HG03565 (cell line): Measurements from ENCODE around the gene HEMK1.
A peak's percentile ranks its signal among the peaks of the same experiment; 100 is the strongest.

Source experiments
- ATAC-seq: cut with Tn5 transposase; IDR thresholded peaks from one replicate; pipeline ENCODE4 v1.9.1; 2021; ENCODE audit warnings: mild to moderate bottlenecking, moderate library complexity; ENCODE audit not compliant: unreplicated experiment

Gene HEMK1

DNA sequence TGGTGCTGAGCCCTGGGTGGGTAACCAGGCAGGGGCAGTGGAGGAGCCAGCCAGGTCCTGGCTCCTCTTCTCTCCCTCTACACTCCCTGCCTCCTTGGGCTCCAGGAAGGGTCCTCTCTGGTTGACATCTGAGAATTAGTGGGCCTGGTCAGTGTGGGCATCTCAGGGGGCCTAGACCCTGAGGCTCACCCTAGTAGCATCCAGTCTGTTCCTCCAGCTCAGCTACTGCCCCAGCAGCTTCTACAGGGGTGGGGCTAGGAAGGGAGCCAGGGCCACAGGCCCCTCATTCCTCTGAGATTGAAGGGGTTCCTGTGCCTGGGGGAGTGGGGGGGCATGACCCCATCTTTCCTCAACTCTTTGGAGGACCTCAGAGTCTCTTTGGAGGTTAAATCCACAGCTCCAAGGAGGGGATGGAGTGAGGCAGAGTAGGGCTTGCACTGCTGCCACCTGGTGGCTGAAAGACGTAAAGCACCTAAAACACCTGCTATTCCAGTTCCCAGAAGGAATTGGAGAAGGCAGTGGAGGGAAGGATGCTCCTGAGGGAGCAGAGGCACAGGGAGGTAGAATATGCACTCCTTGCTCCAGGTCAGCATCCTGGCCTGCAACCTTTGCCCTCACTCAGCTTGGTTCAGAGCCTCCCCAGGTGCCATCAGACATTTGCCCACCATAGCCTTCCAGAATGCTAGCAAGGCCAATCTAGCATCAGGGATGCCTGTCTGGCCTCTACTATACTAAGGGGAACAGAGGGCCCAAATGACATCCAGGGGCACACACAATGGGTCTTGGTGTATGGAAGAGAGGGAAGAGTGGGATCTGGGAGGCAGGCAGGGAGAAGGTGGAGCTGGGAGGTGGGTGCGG, 26.9 kb upstream of the HEMK1 start:
- no peak for ATAC-seq

DNA sequence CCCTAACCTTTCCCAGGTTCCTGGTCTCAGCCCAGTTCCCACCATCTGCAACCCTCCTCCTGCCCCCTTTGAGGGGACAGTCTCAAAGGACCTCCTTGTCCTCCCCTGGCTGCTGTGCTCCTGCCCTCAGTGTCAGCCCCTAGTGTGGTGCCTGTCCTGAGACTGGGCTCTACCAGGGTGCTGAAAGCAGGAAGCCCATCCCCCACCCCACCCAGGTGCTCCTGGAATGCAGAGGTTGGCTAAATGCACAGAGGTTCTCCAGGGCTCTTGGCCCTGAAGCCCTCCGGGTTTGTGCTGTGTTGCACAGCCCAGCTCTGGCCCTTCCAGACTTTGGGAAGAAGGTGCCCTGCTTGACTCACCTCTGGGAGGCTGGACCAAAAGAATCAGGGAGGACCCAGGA, 23.5 kb upstream of the HEMK1 start:
- ATAC-seq, result no peak

DNA sequence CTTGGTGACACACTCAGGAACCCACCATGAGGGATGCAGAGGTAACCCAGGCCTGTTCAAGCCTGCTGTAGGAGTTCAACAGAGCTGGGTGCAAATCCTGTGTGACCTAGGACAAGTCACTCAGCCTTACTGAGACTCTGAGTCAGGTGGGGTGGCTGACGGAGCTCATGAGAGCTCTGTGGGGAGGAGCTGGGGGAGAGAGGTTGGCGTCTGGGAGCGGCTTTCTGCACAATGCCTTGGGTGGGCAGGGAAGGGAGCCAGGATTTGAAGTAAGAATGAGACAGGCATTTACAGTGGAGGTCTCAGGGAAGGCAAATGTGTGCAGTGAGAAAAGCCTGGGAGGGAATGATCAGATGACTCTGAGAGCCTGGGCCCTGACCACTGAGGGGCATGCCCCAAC, 20.1 kb upstream of the HEMK1 start:
- no peak for ATAC-seq

DNA sequence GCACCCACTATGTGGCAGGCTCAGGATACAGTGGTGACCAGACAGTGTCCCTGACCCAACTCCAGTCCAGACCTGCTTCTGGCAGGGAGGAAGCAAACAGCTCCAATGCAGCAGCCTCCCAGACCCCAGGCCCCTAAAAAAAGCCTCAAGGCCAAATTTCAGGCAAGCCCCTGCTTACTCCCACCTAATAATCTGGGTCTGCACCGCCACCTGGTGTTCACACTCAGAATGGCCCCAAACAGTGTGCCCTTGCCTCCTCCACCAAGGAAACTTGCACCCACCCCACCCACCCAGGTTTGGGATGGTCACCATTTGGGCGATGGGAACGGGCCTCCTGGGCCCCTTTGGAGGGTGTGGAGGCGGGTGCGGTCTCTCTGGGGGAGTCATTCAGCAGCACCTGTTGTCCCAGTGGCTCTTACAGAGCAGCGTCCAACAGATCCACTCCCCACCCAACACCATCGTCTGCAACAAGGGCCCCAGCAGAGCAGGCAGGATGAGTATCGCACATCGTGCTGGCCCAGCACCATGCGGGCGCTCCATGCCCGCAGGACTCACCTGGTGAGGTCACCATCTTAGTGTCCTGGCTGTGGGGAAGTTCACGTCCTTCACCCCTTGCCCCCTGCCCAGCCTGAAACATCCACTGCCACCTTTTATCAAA, 19.1 kb upstream of the HEMK1 start:
- no peak for ATAC-seq

DNA sequence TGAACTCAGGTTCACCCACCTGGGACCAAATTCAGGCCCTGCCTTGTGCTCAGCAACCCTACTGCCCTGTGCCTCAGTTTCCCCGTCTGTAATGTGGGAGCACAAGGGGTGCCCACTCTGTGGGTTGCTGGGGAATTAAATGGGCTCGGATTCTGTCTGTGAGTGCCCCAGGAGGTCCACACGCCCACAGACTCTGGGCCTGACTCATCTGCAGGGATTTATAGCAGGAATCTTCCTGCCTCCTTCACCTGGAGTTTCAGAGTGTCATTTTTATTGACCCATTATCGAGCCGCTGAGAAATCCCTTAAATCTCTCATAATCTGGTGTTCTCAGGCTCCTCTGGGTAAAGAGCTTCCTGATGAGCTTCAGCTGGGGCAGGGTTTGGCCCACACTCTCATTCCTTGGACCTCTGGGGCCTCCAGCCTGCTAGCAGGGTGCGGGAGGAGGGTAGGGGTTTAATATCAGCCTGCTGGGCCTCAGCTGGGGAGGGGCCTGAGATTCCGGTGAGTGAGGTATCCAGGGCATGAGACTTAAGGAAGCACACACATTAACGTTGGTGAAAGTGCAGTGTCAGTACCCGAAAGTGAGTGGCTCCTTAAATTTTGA, 18.2 kb upstream of the HEMK1 start:
- ATAC-seq, result no peak

DNA sequence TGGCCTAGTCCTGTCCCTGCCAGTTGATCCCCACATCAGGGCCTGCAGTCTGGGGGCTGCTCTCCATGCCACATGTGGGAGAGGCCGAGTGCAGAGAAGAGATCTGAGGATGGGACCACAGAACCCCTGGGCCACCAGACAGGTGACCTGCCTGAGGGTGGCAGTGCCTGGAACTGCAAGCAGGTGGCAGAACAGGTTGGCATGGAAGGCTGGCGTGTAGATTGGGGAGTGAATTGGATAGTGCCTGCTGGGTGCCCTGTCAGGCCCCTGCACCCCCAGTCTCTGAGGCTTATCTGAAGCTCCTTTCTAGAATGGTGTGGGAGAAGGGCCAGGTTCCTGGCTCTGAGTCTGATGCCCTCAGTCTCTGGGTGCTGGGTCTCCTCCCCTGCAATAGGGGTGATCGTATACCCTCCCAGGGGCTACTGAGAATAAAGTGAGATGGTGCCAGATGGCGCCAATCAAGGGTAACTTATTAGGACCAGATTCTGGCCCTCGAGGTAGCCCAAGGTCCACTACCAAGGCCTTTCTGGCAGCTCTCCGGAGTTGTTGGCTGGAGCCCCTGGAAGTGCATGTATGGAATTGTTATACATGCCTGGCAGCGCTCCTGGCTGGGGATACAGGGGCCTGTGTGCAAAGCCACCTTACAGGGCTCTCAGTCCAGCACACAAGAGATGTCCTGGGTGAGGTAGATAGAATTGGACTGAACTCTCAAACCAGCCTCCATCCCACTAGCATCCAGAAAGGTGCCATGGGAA, 17.5 kb upstream of the HEMK1 start:
- no peak for ATAC-seq

DNA sequence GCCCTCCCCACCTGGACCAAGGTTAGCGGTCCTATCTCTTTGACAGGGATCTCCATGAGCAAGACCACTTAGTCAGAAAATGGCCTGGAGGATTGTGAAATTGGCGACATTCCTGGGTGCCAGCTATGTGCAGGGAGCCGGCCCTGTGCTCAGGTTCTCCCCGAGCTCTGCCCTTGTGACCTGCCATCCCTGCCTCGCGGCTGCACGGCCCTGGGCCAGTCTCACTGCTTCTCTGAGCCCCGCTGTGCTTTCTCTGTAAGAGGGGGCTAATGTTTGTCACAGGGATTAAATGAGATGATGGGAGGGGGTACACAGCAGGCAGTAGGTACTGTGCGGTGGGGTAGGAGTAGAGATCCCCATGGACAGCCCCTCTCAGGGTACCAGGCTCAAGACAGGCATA, 16.7 kb upstream of the HEMK1 start:
- ATAC-seq, result no peak

DNA sequence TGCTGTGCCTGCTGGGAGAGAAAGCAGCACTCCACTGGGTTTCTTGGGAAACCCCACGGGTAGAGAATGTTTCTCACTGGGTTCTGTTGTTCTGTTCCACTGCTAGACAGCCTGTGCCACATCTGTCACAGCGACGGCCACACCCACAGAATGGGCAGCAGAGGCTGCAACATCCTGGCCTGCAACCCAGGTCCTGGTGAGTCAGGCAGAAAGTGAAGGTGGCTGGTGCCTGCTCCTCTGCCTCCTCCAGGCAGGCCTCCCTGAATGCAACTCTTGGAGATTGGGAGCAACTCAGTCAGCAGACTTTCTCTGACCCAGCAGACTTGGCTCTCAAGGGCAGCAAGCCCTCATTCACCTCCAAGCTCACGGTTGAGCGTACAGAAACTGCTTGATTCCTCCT, 14.8 kb upstream of the HEMK1 start:
- ATAC-seq, result no peak

DNA sequence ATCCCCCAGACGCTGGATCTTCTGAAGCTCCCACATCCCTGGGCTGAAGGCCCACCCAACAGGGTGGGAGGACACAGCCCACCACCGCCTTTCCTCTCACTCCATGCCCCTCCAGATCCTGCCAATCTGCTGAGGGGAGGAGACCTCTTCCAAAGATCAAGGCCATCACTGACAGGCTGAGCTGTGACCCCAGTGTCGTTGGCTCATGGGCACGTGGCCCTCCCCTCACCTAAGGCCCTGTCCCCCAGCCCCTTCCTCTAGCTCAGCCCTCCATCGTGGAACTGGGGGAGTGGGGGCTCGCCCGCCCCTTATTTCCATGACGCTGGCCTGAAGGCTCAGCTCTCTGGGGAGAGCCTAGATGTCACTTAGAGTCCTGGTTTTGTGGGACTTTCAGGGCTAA, 12.2 kb upstream of the HEMK1 start:
- ATAC-seq, result no peak

DNA sequence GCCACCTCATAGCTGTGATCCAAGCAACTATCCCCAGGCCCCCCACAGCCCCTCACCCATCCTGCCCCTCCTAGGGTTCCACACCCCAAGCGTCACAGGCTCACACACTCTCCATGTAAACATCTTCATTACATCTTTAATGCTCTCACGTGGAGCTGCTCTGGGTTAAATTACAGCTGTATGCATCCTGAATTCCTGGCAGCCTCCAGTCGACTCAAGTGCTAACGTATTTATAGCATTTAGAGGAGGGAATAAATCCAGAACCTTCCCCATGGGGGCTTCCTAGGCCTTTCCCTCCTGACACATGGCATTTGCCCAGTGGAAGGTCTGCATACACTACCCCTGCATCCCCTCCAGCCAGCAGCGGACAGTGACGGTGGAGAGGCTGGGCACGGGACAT, 11.4 kb upstream of the HEMK1 start:
- no peak for ATAC-seq

DNA sequence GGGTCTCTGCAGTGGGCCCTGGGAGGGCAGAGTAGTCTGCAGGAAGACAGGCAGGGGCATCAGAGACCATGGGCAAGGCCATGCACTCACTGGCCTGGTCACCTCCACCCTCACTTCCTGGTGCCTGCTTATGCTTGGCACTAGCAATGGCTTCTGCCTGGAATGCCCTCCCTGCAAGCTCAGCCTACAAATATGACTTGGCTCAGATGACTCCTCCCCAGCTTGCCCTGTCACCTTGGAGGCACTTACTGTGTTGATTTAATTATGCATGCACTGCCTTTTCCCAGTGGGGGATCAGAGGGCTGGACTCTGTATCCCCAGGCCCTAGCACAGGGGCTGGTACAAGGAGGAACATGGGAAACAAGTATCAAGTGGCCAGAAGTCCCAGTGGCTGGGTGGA, 9.6 kb upstream of the HEMK1 start:
- no peak for ATAC-seq

DNA sequence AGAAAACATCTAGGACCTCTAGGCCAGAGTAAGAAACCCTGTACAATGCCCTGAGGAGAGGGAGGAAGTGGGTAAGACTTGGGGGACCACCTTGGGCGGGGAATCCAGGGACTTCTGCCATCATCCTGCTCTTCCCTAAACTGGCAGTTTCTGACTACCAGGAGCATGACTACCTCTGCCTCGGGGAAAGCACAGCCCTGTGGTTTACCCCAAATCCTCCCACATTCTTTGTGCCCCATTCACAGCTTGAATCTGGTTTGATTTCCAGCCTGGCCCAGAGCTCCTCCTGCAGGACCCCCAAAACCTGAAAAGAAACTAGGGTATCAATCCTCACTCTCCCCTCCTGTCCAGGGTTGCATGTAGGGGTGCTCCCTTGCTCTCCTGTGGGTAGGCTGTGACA, 6.5 kb upstream of the HEMK1 start:
- no peak for ATAC-seq

DNA sequence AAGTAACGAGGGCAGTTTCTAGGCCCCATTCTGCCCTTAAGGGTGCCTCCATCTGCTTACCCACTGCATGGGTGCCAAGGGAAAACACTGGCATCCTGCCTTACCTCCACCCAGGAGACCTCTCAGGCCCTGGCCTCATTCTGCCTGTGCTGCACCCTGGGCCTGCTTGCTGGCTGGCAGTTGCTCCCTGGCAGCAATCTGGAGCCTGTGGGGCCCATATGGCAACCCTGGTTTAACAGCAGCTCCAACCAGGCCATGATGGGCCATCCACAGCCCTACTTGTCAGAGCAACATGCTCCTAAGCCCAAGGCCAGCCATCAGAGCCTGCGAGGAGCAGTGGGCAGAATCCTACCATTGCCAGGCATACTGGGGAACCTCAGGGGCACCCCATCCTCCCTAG, 5.5 kb upstream of the HEMK1 start:
- no peak for ATAC-seq

DNA sequence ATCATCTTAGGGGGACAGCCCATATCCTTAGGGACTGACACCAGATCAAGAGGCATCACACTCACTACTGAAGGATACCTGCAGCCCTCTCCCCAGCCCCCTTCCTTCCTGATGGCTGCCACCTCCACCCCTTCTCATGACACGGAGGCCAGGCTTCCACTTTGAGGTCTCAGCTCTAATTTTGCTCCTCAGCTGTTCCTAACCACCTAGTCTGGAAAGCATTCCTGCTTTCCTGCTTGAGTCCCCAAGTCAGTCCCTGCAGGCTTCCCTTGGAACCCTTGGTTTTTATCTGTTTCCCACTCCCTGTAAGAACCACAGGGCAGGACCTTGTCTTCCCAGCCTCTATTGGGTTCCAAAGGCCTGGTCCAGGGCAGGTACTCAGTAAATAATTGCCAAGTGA, 5.0 kb upstream of the HEMK1 start:
- no peak for ATAC-seq

DNA sequence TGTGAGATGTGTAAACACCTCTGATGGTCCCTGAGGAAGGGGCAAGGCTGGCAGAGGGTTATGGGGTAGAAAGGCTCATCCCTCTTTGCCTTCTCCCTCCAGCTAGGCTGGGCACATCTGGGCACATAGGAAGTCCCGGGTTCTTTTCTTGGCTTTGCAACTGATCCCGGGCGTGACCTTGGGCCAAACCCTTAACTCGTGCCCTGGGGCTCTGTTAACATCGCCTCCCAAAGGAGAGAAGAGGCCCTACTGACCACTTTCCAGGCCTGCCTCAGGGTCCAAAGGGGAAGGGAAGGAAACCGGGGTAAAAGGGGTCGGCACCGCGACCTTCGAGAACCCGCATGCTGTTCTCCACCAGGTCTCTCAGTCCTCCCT, 2.3 kb upstream of the HEMK1 start:
- ATAC-seq, result no peak

DNA sequence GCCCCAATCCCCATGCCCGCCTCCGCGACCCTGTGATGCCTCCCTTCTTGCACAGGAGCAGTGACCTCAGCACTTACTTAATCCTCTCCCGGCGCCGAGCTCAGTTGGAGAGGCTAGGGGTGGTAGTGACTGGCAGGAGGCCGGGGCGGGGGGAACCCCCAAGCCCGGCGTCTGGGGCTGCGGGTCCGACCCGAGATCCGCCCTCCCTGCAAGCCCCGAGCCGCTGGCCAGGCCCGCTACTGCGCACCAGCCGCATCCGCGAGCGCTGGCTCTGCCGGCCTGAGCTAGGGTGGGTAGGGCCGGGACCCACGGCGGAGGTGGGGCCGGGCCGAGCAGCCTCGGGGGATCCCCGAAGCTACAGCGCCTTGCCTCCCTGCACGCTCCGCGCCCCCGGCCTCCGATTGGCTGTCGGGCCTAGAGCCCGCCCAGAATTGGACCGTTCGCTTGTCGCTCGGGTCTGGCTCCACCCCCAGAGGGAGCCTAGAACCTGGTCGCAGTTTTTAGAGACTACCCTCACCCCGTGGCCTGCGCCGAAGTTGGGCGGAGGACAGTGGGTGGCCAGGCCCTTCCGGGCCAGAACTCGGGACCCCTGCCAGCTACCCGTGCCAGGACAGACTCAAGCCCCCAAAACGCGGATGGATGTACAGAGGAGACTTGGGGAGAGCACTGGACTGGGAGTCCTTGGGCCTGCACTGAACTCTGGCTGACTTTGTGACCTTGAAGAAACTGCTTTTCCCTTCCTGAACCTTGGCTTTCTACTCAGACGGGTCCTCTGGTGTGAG, 1.7 kb upstream of the HEMK1 start, which contains the start of gene C3orf18:
TSS of gene C3orf18 (minus strand) at position 362 of the 782 bp plus-strand sequence. CDS start 2,048 bp downstream, outside the sequence.
- ATAC-seq, result peak; percentile 85

DNA sequence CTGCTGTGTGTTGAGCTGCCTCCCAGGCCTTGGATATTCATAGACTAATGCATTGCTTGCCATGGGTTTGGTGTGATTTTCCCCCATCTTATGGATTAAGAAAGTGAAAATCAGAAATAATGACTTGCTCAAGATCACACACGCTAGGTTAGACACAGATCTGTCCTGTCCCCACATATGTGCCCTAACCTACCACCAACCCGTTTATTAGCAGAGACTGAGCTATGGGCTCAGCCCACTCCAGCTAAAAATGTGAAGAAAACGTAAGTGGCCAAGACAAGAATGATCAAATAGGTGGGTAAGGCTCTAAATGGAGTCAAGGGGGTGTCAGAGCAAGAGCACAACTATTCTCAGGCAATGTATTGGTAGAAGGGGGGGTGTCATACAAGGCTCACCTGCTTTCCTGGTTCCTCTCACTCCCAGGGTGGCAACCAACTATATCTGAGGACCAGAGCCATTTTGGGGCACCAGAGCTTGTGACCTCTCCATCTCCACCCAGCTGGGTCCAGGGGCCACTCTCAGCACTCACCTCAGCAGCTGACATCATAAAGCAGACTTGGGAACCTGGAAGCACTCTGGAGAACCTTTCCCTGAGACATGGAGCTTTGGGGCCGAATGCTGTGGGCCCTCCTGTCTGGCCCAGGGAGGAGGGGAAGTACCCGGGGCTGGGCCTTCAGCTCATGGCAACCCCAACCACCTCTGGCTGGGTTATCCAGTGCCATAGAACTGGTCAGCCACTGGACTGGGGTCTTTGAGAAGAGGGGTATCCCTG, 1.4 kb downstream of the HEMK1 start:
- ATAC-seq, result no peak

DNA sequence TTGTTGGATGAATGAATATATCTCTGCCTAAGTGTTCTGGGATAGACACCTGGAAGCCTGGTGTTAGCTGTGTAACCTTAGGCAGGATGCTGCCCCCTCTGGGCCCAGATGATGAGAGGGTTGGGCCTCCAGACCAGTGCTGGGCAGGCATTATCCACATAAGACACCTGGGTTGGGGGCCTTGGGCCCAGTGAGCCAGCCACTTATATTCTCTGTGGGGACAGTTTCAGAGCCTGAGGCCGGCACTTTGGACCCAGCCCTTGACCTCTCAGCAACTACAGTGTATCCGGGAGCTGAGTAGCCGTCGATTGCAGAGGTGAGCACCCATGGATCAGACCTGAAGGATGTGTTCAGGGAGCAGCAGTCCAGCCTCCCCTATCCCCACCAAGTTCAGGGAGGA, 2.2 kb downstream of the HEMK1 start:
- ATAC-seq, result no peak

DNA sequence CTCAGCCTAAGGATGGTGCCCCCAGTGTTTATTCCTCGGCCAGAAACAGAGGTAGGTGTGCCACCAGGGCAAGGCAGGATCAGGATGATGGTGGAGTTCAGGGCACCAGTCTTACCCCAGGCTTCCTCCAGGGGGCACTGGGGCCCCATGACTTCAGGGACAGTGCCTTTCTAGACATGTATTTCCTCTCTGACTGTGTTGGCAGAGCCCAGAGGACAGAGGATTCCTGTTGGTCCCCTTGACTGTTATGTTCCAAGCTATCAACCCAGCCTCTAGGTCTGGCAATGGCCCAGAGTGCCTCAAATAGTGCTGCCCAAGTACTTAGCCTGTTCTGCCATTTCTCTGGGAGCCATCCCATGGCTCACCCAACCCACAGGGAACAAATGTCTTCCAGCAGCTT, 2.8 kb downstream of the HEMK1 start:
- peak; percentile 20 for ATAC-seq
